Thyroid gland (tissue), 4 donors: Measurements from ENCODE around the gene ING2. TPM values are rescaled to one million over a fixed set of nuclear protein-coding genes. Genes with fewer than 3 reads are reported as not detected.

ENCODE experiments used
- DNase-seq, 2 donors: peaks; one replicate each; pipeline ENCODE4 v3.0.0-alpha.2; 2019
- H3K27ac ChIP-seq, 3 donors: fragments of 200-600 bp; sonication (generic); 1 replicate in 2 of 3; 2 replicates in 1 of 3; pipeline ENCODE4 v1.5.1; 2016 to 2019; ENCODE audit warnings: mild to moderate bottlenecking in 1 of 3, moderate library complexity in 1 of 3
- H3K27me3 ChIP-seq: fragments of 200-600 bp; sonication (generic); one replicate; pipeline ENCODE4 v1.5.1; 2019
- H3K36me3 ChIP-seq, 2 donors: fragments of 200-600 bp; sonication (generic); one replicate each; pipeline ENCODE4 v1.5.1; 2016 to 2019
- H3K4me1 ChIP-seq, 2 donors: fragments of 200-600 bp; sonication (generic); one replicate each; pipeline ENCODE4 v1.5.1; 2017 to 2019
- H3K4me3 ChIP-seq, 3 donors: fragments of 200-600 bp; sonication (generic); replicated peaks in 1 of 3; 1 replicate in 2 of 3; 2 replicates in 1 of 3; pipeline ENCODE4 v1.5.1; 2016; ENCODE audit warnings: mild to moderate bottlenecking in 1 of 3
- H3K9me3 ChIP-seq: fragments of 200-600 bp; sonication (generic); one replicate; pipeline ENCODE4 v1.5.1; 2017
- CTCF ChIP-seq, 6 experiments: fragments of 200-600 bp in 3 of 6; fragments of 450-650 bp in 3 of 6; sonication (generic) in 3 of 6; IDR thresholded peaks; one replicate each; pipeline ENCODE4 v1.5.1; 2016 to 2019; ENCODE audit warnings: antibody characterized with exemption in 6 of 6, mild to moderate bottlenecking in 2 of 6, inconsistent platforms in 1 of 6, moderate library complexity in 1 of 6
- POLR2A ChIP-seq, 2 donors: fragments of 450-650 bp; IDR thresholded peaks; one replicate each; pipeline ENCODE4 v1.6.1; 2017; ENCODE audit warnings: antibody characterized with exemption in 2 of 2, mild to moderate bottlenecking in 2 of 2, moderate library complexity in 1 of 2
- WGBS, 2 donors: methylation state at CpG; one replicate each; pipeline ENCODE4 v1.1.5; 2017; 5-methylcytosine and 5-hydroxymethylcytosine counted together
- intact Hi-C: fragments of 100-400 bp; cut with DNase I; formaldehyde crosslinking; loops from one replicate; pipeline ENCODE4 v1.15.1; 2023
- total RNA-seq, 4 donors: library from RNA; depleted of rRNA; stranded (reverse); fragments of >200 nt; gene quantifications; one replicate each; pipeline ENCODE4 v1.2.3, GENCODE V29; 2016

ING2 gene
- total RNA-seq, 4 donors from 2014 or later = 17.2 to 21.4 (median 18.8) TPM

GRCh38 chr4:183517781-183518180 is 12.9 kb downstream of the ING2 start:
- WGBS, 2 donors = 82 to 87% methylated on average over 3 of the region's 3 CpGs
- intact Hi-C loops = no loop called here
- no peaks in the 10 kb centered on the region for H3K27me3 ChIP-seq
- TF ChIP-seq POLR2A (IDR thresholded peaks at IDR 0.05) = no peak
- TF ChIP-seq CTCF (IDR thresholded peaks at IDR 0.05) = no peak
- no peak for DNase-seq
- H3K4me3 ChIP-seq = no peak overlapping the region
- H3K4me1 ChIP-seq = no peaks in the 10 kb centered on the region
- H3K36me3 ChIP-seq = no peaks in the 10 kb centered on the region
- no peak overlapping the region for H3K27ac ChIP-seq
- H3K9me3 ChIP-seq = no peaks in the 10 kb centered on the region

- intact Hi-C loops = no loop called here
These were observed 18.0 kb downstream of the ING2 start for GRCh38 chr4:183522821-183523220.

GRCh38 chr4:183527326-183527725 is 22.5 kb downstream of the ING2 start:
- intact Hi-C loops = no loop called here
- H3K27ac ChIP-seq = no peak overlapping the region
- DNase-seq = no peak
- H3K9me3 ChIP-seq = no peaks in the 10 kb centered on the region
- H3K4me1 ChIP-seq = no peaks in the 10 kb centered on the region
- TF ChIP-seq POLR2A (IDR thresholded peaks at IDR 0.05) (no peak), CTCF (IDR thresholded peaks at IDR 0.05) (no peak)
- no peak overlapping the region for H3K4me3 ChIP-seq
- H3K27me3 ChIP-seq = no peaks in the 10 kb centered on the region
- H3K36me3 ChIP-seq = no peaks in the 10 kb centered on the region
- 50 to 67% methylated on average over 2 of the region's 2 CpGs for WGBS, 2 donors

More at GRCh38 chr4:183522821-183523220, 18.0 kb downstream of the ING2 start:
- no peak overlapping the region for H3K27ac ChIP-seq
- H3K4me1 ChIP-seq = no peaks in the 10 kb centered on the region
- TF ChIP-seq CTCF (IDR thresholded peaks at IDR 0.05) (no peak), POLR2A (IDR thresholded peaks at IDR 0.05) (no peak)
- no peaks in the 10 kb centered on the region for H3K27me3 ChIP-seq
- 60 to 69% methylated on average over 4 of the region's 4 CpGs for WGBS, 2 donors
- H3K9me3 ChIP-seq = no peaks in the 10 kb centered on the region
- H3K36me3 ChIP-seq = no peaks in the 10 kb centered on the region
- DNase-seq = no peak
- no peak overlapping the region for H3K4me3 ChIP-seq

- H3K36me3 ChIP-seq = no peaks in the 10 kb centered on the region
- no peaks in the 10 kb centered on the region for H3K4me1 ChIP-seq
- H3K27ac ChIP-seq = no peak overlapping the region
- intact Hi-C loops = no loop called here
- no peaks in the 10 kb centered on the region for H3K9me3 ChIP-seq
- TF ChIP-seq CTCF (IDR thresholded peaks at IDR 0.05) (no peak), POLR2A (IDR thresholded peaks at IDR 0.05) (no peak)
- H3K4me3 ChIP-seq = no peak overlapping the region
- 60 to 67% methylated on average over 4 of the region's 4 CpGs for WGBS, 2 donors
- no peaks in the 10 kb centered on the region for H3K27me3 ChIP-seq
- DNase-seq = no peak
These were observed 28.0 kb downstream of the ING2 start for GRCh38 chr4:183532821-183533220.

- no peak overlapping the region for H3K27ac ChIP-seq
- no peaks in the 10 kb centered on the region for H3K4me1 ChIP-seq
- WGBS, 2 donors = 74 to 79% methylated on average over 23 of the region's 23 CpGs
- no peaks in the 10 kb centered on the region for H3K36me3 ChIP-seq
- intact Hi-C loops = no loop called here
- DNase-seq = no peak
- no peaks in the 10 kb centered on the region for H3K9me3 ChIP-seq
- H3K4me3 ChIP-seq = no peak overlapping the region
- TF ChIP-seq POLR2A (IDR thresholded peaks at IDR 0.05) (no peak), CTCF (IDR thresholded peaks at IDR 0.05) (no peak)
- no peaks in the 10 kb centered on the region for H3K27me3 ChIP-seq
These were observed 28.8 kb downstream of the ING2 start for GRCh38 chr4:183533698-183534097.
